Nephron (organoid): Measurements from ENCODE around the gene MATN4.

ENCODE experiments used
- H3K27ac Mint-ChIP-seq, 3 experiments: 2 replicates each; pipeline ENCODE4 v1.8.0; 2020; ENCODE audit warnings: mixed read lengths in 3 of 3, mild to moderate bottlenecking in 2 of 3, moderate library complexity in 1 of 3
- H3K27me3 Mint-ChIP-seq: 2 replicates; pipeline ENCODE4 v1.8.0; 2021; ENCODE audit warnings: low read depth, mild to moderate bottlenecking, moderate library complexity, mixed read lengths
- H3K36me3 Mint-ChIP-seq: 2 replicates; pipeline ENCODE4 v1.8.0; 2020; ENCODE audit warnings: low read depth, mixed read lengths
- H3K4me1 Mint-ChIP-seq: 2 replicates; pipeline ENCODE4 v1.8.0; 2020; ENCODE audit warnings: mixed read lengths
- H3K4me3 Mint-ChIP-seq, 3 experiments: 2 replicates each; pipeline ENCODE4 v1.8.0; 2020; ENCODE audit warnings: mild to moderate bottlenecking in 3 of 3, mixed read lengths in 3 of 3, moderate library complexity in 2 of 3
- H3K9me3 Mint-ChIP-seq: 2 replicates; pipeline ENCODE4 v1.8.0; 2020; ENCODE audit warnings: mixed read lengths
- CTCF ChIP-seq, 3 experiments: fragments of 200-600 bp; sonication (generic); IDR thresholded peaks; one replicate each; pipeline ENCODE4 v1.5.0; 2021; ENCODE audit warnings: antibody characterized with exemption in 3 of 3; ENCODE audit not compliant: unreplicated experiment in 3 of 3

MATN4 gene

GRCh38 chr20:45293041-45294002, 14.8 kb downstream of the MATN4 start:
- Mint-ChIP-seq H3K27me3 (peaks cover 34% of the 10 kb centered on the region), H3K4me1 (peaks cover 5% of the 10 kb centered on the region), H3K4me3 (peak overlapping the region; percentile 77 to 79 (median 79)), H3K36me3 (no peaks in the 10 kb centered on the region), H3K9me3 (peaks cover 6% of the 10 kb centered on the region), H3K27ac (peak overlapping the region in 1 of 3 experiments; percentile 73)
- peak; percentile 85 to 94 (median 93) for TF ChIP-seq CTCF (IDR thresholded peaks at IDR 0.05; ENCODE audit: unreplicated experiment in 3 of 3)

GRCh38 chr20:45292343-45292742, 15.8 kb downstream of the MATN4 start:
- Mint-ChIP-seq H3K4me3 (peak overlapping the region; percentile 77 to 79 (median 77)), H3K27ac (no peak overlapping the region), H3K36me3 (no peaks in the 10 kb centered on the region), H3K9me3 (peaks cover 6% of the 10 kb centered on the region), H3K4me1 (peaks cover 5% of the 10 kb centered on the region), H3K27me3 (peaks cover 35% of the 10 kb centered on the region)
- TF ChIP-seq CTCF (IDR thresholded peaks at IDR 0.05; ENCODE audit: unreplicated experiment in 3 of 3): no peak

- Mint-ChIP-seq H3K36me3 (no peaks in the 10 kb centered on the region), H3K27me3 (peaks cover 39% of the 10 kb centered on the region), H3K9me3 (peaks cover 6% of the 10 kb centered on the region), H3K4me3 (peak overlapping the region in 1 of 3 experiments; percentile 44), H3K27ac (no peak overlapping the region), H3K4me1 (peaks cover 5% of the 10 kb centered on the region)
- no peak for TF ChIP-seq CTCF (IDR thresholded peaks at IDR 0.05; ENCODE audit: unreplicated experiment in 3 of 3)
These were observed 16.6 kb downstream of the MATN4 start for GRCh38 chr20:45291526-45291925.

GRCh38 chr20:45290677-45291355, 17.3 kb downstream of the MATN4 start:
- Mint-ChIP-seq H3K9me3 (peaks cover 6% of the 10 kb centered on the region), H3K36me3 (no peaks in the 10 kb centered on the region), H3K27ac (no peak overlapping the region), H3K27me3 (peaks cover 42% of the 10 kb centered on the region), H3K4me1 (peaks cover 5% of the 10 kb centered on the region), H3K4me3 (peak overlapping the region in 2 of 3 experiments; percentile 15 to 24)
- peak; percentile 80 to 86 (median 85) for TF ChIP-seq CTCF (IDR thresholded peaks at IDR 0.05; ENCODE audit: unreplicated experiment in 3 of 3)

- TF ChIP-seq CTCF (IDR thresholded peaks at IDR 0.05; ENCODE audit: unreplicated experiment in 3 of 3): no peak
- H3K27me3 Mint-ChIP-seq: peaks cover 42% of the 10 kb centered on the region
- H3K36me3 Mint-ChIP-seq: no peaks in the 10 kb centered on the region
- no peak overlapping the region for H3K27ac Mint-ChIP-seq
- H3K9me3 Mint-ChIP-seq: peaks cover 6% of the 10 kb centered on the region
- peaks cover 5% of the 10 kb centered on the region for H3K4me1 Mint-ChIP-seq
- H3K4me3 Mint-ChIP-seq: no peak overlapping the region
These were observed 18.0 kb downstream of the MATN4 start for GRCh38 chr20:45289942-45290676.
